ENCODE results near the gene STIP1.

- TF ChIP-seq EZH2 (IDR thresholded peaks at IDR 0.05; ENCODE audit: low read depth): no peak
- TF ChIP-seq, protein P1, sequence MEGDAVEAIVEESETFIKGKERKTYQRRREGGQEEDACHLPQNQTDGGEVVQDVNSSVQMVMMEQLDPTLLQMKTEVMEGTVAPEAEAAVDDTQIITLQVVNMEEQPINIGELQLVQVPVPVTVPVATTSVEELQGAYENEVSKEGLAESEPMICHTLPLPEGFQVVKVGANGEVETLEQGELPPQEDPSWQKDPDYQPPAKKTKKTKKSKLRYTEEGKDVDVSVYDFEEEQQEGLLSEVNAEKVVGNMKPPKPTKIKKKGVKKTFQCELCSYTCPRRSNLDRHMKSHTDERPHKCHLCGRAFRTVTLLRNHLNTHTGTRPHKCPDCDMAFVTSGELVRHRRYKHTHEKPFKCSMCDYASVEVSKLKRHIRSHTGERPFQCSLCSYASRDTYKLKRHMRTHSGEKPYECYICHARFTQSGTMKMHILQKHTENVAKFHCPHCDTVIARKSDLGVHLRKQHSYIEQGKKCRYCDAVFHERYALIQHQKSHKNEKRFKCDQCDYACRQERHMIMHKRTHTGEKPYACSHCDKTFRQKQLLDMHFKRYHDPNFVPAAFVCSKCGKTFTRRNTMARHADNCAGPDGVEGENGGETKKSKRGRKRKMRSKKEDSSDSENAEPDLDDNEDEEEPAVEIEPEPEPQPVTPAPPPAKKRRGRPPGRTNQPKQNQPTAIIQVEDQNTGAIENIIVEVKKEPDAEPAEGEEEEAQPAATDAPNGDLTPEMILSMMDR (conservative IDR thresholded peaks at IDR 0.05): peak; percentile 38; the same call in 1 of the 2 replicates
Measured at GRCh38 chr11:64246871-64247728, 61.1 kb downstream of the STIP1 start, which contains the start of gene PPP1R14B.
